ENCODE results near the gene KIF7. TPM values are rescaled to one million over a fixed set of nuclear protein-coding genes. Genes with fewer than 3 reads are reported as not detected.

The KIF7 gene
- total and polyA plus RNA-seq, 2 of the 8 experiments (the other 6 are each of a cell fraction or from before 2014, with no cell fraction given): 4.9 to 14.0 TPM

- H3K18ac ChIP-seq (ENCODE audit: extremely low read depth, low read length): no peak overlapping the region
- no peak overlapping the region for H3K4me2 ChIP-seq (ENCODE audit: insufficient read depth in 1 of 2, low read depth in 2 of 2, low read length in 2 of 2)
- H3K14ac ChIP-seq (ENCODE audit: insufficient read length): no peak overlapping the region
- no peaks in the 10 kb centered on the region; the same call in 1 of the 2 replicates for H3K23me2 ChIP-seq (ENCODE audit: low read depth, low read length)
- H3K23ac ChIP-seq (ENCODE audit: insufficient read length): no peak overlapping the region
- no peak for FAIRE-seq
- no peak overlapping the region for H3K4me3 ChIP-seq (ENCODE audit: extremely low read depth in 1 of 4, insufficient read depth in 2 of 4, low read depth in 3 of 4, low read length in 4 of 4)
- POLR2A ChIA-PET (ENCODE audit: partially characterized antibody): interaction anchor here (0.8 kb wide), 1 partner anchor 16 kb away, joined by 4 read pairs; no protein-coding TSS in a partner anchor
- H4K91ac ChIP-seq (replicated peaks; ENCODE audit: insufficient read length, low read length): no peak overlapping the region
- no peak overlapping the region for H2BK120ac ChIP-seq (replicated peaks; ENCODE audit: low read depth, low read length)
- H2BK5ac ChIP-seq (ENCODE audit: low read depth, low read length): no peak overlapping the region
- H2AFZ ChIP-seq (ENCODE audit: low read length): peak overlapping the region; percentile 6; the same call in 1 of the 2 replicates
- H3K27ac ChIP-seq (ENCODE audit: low read depth, low read length): no peak overlapping the region
- DNase-seq (ENCODE audit: low read depth in 1 of 2, low spot score in 2 of 2): no peak
- H4K20me1 ChIP-seq (replicated peaks in 1 of 2; ENCODE audit: control insufficient read depth in 1 of 2, insufficient read depth in 2 of 2, low read length in 2 of 2): no peaks in the 10 kb centered on the region
- no peak overlapping the region for H4K5ac ChIP-seq (ENCODE audit: insufficient read length, low read depth, low read length)
- no peak overlapping the region for H3K4ac ChIP-seq (replicated peaks; ENCODE audit: insufficient read length, low read depth, low read length)
- H2BK20ac ChIP-seq (ENCODE audit: low read length): no peak overlapping the region
- no peaks in the 10 kb centered on the region for H3K9me3 ChIP-seq (ENCODE audit: insufficient read depth in 2 of 2, low read depth in 1 of 2, low read length in 1 of 2)
- no peaks in the 10 kb centered on the region for H3K79me2 ChIP-seq (ENCODE audit: control insufficient read depth in 1 of 2, insufficient read depth in 2 of 2, low read length in 2 of 2)
- H3K9ac ChIP-seq (replicated peaks in 1 of 4; ENCODE audit: extremely low read depth in 1 of 4, low read depth in 3 of 4, low read length in 3 of 4): no peak overlapping the region
- no peak overlapping the region for H3K56ac ChIP-seq (replicated peaks; ENCODE audit: insufficient read length, low read depth, low read length)
- H2BK12ac ChIP-seq (ENCODE audit: low read depth, low read length): 0 out of 2 replicates have a peak overlapping the region, but pooled peaks have one; percentile 17
- CTCF ChIA-PET (ENCODE audit: partially characterized antibody): interaction anchor here (0.9 to 4.1 kb wide), 5 partner anchors 9 to 174 kb away, joined by 3 to 42 read pairs (median 4); no protein-coding TSS in a partner anchor
- peaks cover 0 to 11% (median 7%) of the 10 kb centered on the region in 4 experiments; a peak in 6 of 7 replicates for H3K4me1 ChIP-seq (replicated peaks in 1 of 4; ENCODE audit: control insufficient read depth in 3 of 4, insufficient read depth in 4 of 4, low read length in 3 of 4)
- H4K8ac ChIP-seq (ENCODE audit: extremely low read depth, insufficient read depth, low read length): no peak overlapping the region; the same call in 1 of the 2 replicates
- no peak overlapping the region for H2BK15ac ChIP-seq (ENCODE audit: low read length)
- peaks cover 0 to 18% (median 12%) of the 10 kb centered on the region in 4 experiments; a peak in 5 of 7 replicates for H3K27me3 ChIP-seq (replicated peaks in 1 of 4; ENCODE audit: control insufficient read depth in 3 of 4, extremely low read depth in 1 of 4, insufficient read depth in 3 of 4, low read length in 3 of 4)
- H3K79me1 ChIP-seq (ENCODE audit: low read depth, low read length): no peaks in the 10 kb centered on the region
- no peaks in the 10 kb centered on the region for H3K36me3 ChIP-seq (ENCODE audit: control insufficient read depth in 2 of 4, insufficient read depth in 4 of 4, low read length in 3 of 4)
- WGBS, 2 experiments (ENCODE audit: extremely low coverage in 1 of 2, insufficient coverage in 1 of 2, insufficient read length in 1 of 2, insufficient replicate concordance in 2 of 2, low coverage in 1 of 2, low lambda C conversion rate in 2 of 2, missing lambda C conversion rate in 1 of 2): 80% methylated on average over 11 of the region's 11 CpGs; no CpG with 5 or more reads in 1 of the 2 experiments
- 0 out of 2 replicates have a peak overlapping the region, but pooled peaks have one; percentile 53 for H2AK5ac ChIP-seq (ENCODE audit: low read depth, low read length)
- TF ChIP-seq SP1 (IDR thresholded peaks at IDR 0.05; ENCODE audit: low read depth, low read length) (no peak), SIRT6 (IDR thresholded peaks at IDR 0.05; ENCODE audit: low read length) (no peak), BRCA1 (IDR thresholded peaks at IDR 0.05; ENCODE audit: low read depth, low read length) (no peak), HDAC2 (IDR thresholded peaks at IDR 0.05; ENCODE audit: borderline replicate concordance in 1 of 2, low read depth in 2 of 2, low read length in 2 of 2) (no peak), TEAD4 (IDR thresholded peaks at IDR 0.05; ENCODE audit: low read depth, low read length) (no peak), CEBPB (IDR thresholded peaks at IDR 0.05; ENCODE audit: low read depth, low read length) (no peak), EZH2 (IDR thresholded peaks at IDR 0.05; ENCODE audit: low read depth, low read length, severe bottlenecking) (no peak), RXRA (IDR thresholded peaks at IDR 0.05; ENCODE audit: insufficient read depth, low read depth, low read length) (no peak), CREB1 (IDR thresholded peaks at IDR 0.05) (no peak), CTCF (IDR thresholded peaks at IDR 0.05; ENCODE audit: control extremely low read depth in 1 of 3, insufficient read depth in 1 of 3, low read depth in 1 of 3, low read length in 3 of 3) (no peak)
These were observed 7.8 kb upstream of the KIF7 start for GRCh38 chr15:89662893-89663626.
